GM23338 (cell line): ENCODE measurements around the gene WDR45B. TPM values are rescaled to one million over a fixed set of nuclear protein-coding genes. Genes with fewer than 3 reads are reported as not detected.

Experiments
- CTCF ChIP-seq, 2 experiments: fragments of 200-600 bp in 1 of 2; sonication (generic) in 1 of 2; conservative IDR thresholded peaks; 2 replicates each; pipeline versions ENCODE4 v1.5.1 to v1.6.1; 2016 to 2017; ENCODE audit warnings: antibody characterized with exemption in 2 of 2, low read depth in 2 of 2, mild to moderate bottlenecking in 2 of 2, moderate library complexity in 1 of 2
- POLR2AphosphoS5 ChIP-seq: IDR thresholded peaks from 2 replicates; pipeline ENCODE4 v1.6.1; 2016; ENCODE audit warnings: antibody characterized with exemption, low read depth
- REST ChIP-seq: IDR thresholded peaks from one replicate; pipeline ENCODE4 v1.6.1; 2018; ENCODE audit warnings: antibody characterized with exemption; ENCODE audit not compliant: unreplicated experiment
- ZNF462 ChIP-seq: fragments of 250-450 bp; sonication (Bioruptor Pico); IDR thresholded peaks from 2 replicates; pipeline ENCODE4 v1.5.0; 2020; ENCODE audit warnings: mild to moderate bottlenecking, moderate library complexity
- polyA plus RNA-seq: library from polyadenylated mRNA; unstranded; fragments of >200 nt; fragmentation: Nextera tagmentation; extraction: Ambion mirVana; gene quantifications from 2 replicates; pipeline ENCODE4 v1.2.1, GENCODE V29; 2016
- total RNA-seq: library from RNA; depleted of rRNA; stranded (reverse); fragments of >200 nt; shearing (Covaris generic); gene quantifications from 2 replicates; pipeline ENCODE4 v1.2.3, GENCODE V29; 2014

WDR45B gene
- total and polyA plus RNA-seq, 2 experiments from 2014 or later: 69.4 to 96.4 TPM

- TF ChIP-seq ZNF462 (CRISPR knock-in tag) (no peak), CTCF (conservative IDR thresholded peaks at IDR 0.05; ENCODE audit: low read depth in 2 of 2) (no peak), REST (no peak), POLR2AphosphoS5 (no peak)
These were observed 19.4 kb upstream of the WDR45B start (continued) for GRCh38 chr17:82667668-82668000.
